Ascending aorta (tissue), 2 donors: ENCODE results near the gene CHAF1B. TPM values are rescaled to one million over a fixed set of nuclear protein-coding genes. Genes with fewer than 3 reads are reported as not detected.

ENCODE experiments used
- DNase-seq, 2 donors: peaks; one replicate each; pipeline ENCODE4 v3.0.0-alpha.2; 2019; ENCODE audit warnings: low spot score in 2 of 2
- H3K27ac ChIP-seq, 2 donors: fragments of 200-600 bp; sonication (generic); one replicate each; pipeline ENCODE4 v1.5.1; 2016 to 2017; ENCODE audit warnings: mild to moderate bottlenecking in 1 of 2
- H3K27me3 ChIP-seq: fragments of 200-600 bp; sonication (generic); one replicate; pipeline ENCODE4 v1.5.1; 2017
- H3K36me3 ChIP-seq, 2 donors: fragments of 200-600 bp; sonication (generic); one replicate each; pipeline ENCODE4 v1.5.1; 2016
- H3K4me1 ChIP-seq, 2 donors: fragments of 200-600 bp; sonication (generic); one replicate each; pipeline ENCODE4 v1.5.1; 2016 to 2017; ENCODE audit warnings: mild to moderate bottlenecking in 1 of 2
- H3K4me3 ChIP-seq, 2 donors: fragments of 200-600 bp; sonication (generic); one replicate each; pipeline ENCODE4 v1.5.1; 2016 to 2017; ENCODE audit warnings: mild to moderate bottlenecking in 1 of 2
- H3K9me3 ChIP-seq, 2 donors: fragments of 200-600 bp; sonication (generic); one replicate each; pipeline ENCODE4 v1.5.1; 2016
- CTCF ChIP-seq, 3 experiments: fragments of 200-600 bp in 2 of 3; fragments of 450-650 bp in 1 of 3; sonication (generic) in 2 of 3; IDR thresholded peaks; one replicate each; pipeline ENCODE4 v1.5.1; 2016 to 2019; ENCODE audit warnings: antibody characterized with exemption in 3 of 3, mild to moderate bottlenecking in 1 of 3, moderate library complexity in 1 of 3
- intact Hi-C: fragments of 100-400 bp; cut with DNase I; formaldehyde crosslinking; loops from one replicate; pipeline ENCODE4 v1.15.1; 2023
- total RNA-seq: library from RNA; depleted of rRNA; stranded (reverse); fragments of >200 nt; gene quantifications from one replicate; pipeline ENCODE4 v1.1.0, GENCODE V29; 2016

The CHAF1B gene
- total RNA-seq, 1 donor from 2014 or later = 0.43 TPM

DNA sequence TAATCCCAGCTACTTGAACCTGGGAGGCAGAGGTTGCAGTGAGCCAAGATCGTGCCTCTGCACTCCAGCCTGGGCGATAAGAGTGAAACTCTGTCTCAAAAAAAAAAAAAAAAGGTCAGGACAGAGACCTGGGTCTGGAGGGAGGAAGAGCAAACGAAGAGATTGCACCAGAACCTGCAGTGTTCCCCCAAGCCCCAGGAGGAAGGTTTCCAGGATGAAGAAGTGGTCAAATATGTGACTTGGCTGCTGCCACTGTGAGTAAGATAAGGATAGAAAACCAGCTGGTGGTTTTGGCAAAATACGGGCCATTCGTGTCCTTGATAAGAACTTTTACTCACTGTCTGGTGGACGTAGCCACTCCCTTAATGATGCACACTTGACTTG, 52.5 kb downstream of the CHAF1B start:
- TF ChIP-seq CTCF (IDR thresholded peaks at IDR 0.05) = no peak
- no peak overlapping the region for H3K27ac ChIP-seq

GRCh38 chr21:36441715-36442114, 56.5 kb downstream of the CHAF1B start:
- no peak overlapping the region for H3K27ac ChIP-seq
- H3K27me3 ChIP-seq = no peaks in the 10 kb centered on the region
- H3K4me1 ChIP-seq = no peaks in the 10 kb centered on the region
- H3K4me3 ChIP-seq = no peak overlapping the region
- intact Hi-C loops = no loop called here
- no peak for TF ChIP-seq CTCF (IDR thresholded peaks at IDR 0.05)
- no peaks in the 10 kb centered on the region for H3K36me3 ChIP-seq
- no peak for DNase-seq
- no peaks in the 10 kb centered on the region for H3K9me3 ChIP-seq

More for the DNA sequence above, 52.5 kb downstream of the CHAF1B start:
- no peaks in the 10 kb centered on the region for H3K4me1 ChIP-seq
- intact Hi-C loops = loop anchor here (10.0 kb wide), 1 partner anchor 113 kb away; the partner anchor contains the start of gene MORC3
- H3K27me3 ChIP-seq = no peaks in the 10 kb centered on the region
- no peaks in the 10 kb centered on the region for H3K36me3 ChIP-seq
- no peak overlapping the region for H3K4me3 ChIP-seq
- no peaks in the 10 kb centered on the region for H3K9me3 ChIP-seq
- no peak for DNase-seq

DNA sequence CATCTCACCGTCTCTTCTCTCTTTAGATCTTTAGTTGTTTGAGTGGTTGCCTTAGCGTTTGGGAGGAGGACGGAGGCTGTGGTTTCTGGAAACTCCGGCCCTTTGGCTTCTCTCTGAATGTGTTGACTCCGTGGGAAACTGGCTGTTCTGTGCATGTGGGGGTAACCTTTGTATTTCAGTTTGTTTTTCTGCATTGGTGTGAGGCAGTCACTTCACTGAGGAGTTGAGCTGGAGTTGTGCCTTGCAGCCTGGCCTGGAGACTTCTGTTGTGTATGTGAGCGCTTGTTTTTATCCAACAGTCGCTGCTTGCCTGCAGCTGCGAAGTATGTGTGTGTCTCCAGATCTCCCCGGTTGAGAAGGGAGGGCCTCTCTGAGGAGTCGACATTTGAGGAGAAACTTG, 61.1 kb downstream of the CHAF1B start:
- Histone ChIP-seq H3K27me3 (no peaks in the 10 kb centered on the region), H3K9me3 (no peaks in the 10 kb centered on the region), H3K36me3 (no peaks in the 10 kb centered on the region), H3K4me1 (no peaks in the 10 kb centered on the region), H3K4me3 (no peak overlapping the region), H3K27ac (no peak overlapping the region)
- TF ChIP-seq CTCF (IDR thresholded peaks at IDR 0.05) = no peak
- intact Hi-C loops = no loop called here
- DNase-seq = no peak

DNA sequence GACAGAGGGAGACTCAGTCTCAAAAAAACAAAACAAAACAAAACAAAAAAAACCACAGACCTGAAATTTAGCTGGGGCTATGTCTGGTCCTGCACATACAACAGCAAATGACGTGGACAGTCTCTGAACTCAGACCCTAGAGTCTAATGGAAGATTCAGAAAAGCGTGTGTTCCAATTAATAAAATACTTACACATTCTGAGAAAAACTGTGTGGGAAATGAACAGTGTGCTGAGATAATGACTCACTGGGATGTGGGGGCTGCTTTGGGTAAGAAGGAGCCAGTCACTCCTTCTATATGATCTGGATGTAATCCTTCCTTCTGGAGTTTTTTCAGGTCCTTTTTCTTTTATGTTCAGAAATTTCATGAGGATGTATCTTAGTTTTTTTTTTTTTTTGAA, 65.3 kb downstream of the CHAF1B start:
- intact Hi-C loops = no loop called here
- DNase-seq = no peak
- H3K36me3 ChIP-seq = no peaks in the 10 kb centered on the region
- no peaks in the 10 kb centered on the region for H3K27me3 ChIP-seq
- TF ChIP-seq CTCF (IDR thresholded peaks at IDR 0.05) = no peak
- no peak overlapping the region for H3K27ac ChIP-seq
- no peaks in the 10 kb centered on the region for H3K9me3 ChIP-seq
- H3K4me3 ChIP-seq = no peak overlapping the region
- peaks cover 0 to 5% of the 10 kb centered on the region in 2 donors for H3K4me1 ChIP-seq

DNA sequence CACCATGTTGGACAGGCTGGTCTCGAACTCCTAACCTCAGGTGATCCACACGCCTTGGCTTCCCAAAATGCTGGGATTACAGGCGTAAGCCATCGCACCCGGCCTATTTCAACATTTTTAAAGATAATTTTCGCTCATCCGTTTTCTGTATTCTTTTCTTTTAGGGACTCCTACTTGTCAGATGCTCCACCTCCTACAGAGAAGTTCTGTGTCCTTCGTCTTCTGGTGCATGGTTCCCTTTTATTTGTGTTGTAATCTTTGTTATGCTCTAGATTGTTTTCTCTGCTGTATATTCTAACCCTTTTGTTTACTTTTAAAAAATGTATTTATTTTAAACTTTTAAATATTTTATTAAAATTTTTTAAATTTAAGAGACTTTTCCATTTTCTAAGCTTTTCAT, 66.3 kb downstream of the CHAF1B start:
- TF ChIP-seq CTCF (IDR thresholded peaks at IDR 0.05) = no peak
- DNase-seq = no peak
- Histone ChIP-seq H3K4me3 (no peak overlapping the region), H3K9me3 (no peaks in the 10 kb centered on the region), H3K27me3 (no peaks in the 10 kb centered on the region), H3K36me3 (no peaks in the 10 kb centered on the region), H3K4me1 (peaks cover 0 to 5% of the 10 kb centered on the region in 2 donors), H3K27ac (no peak overlapping the region)
- intact Hi-C loops = no loop called here

GRCh38 chr21:36452281-36452825, 67.2 kb downstream of the CHAF1B start:
- TF ChIP-seq CTCF (IDR thresholded peaks at IDR 0.05) = no peak
- intact Hi-C loops = no loop called here

More at GRCh38 chr21:36452281-36452825, 67.2 kb downstream of the CHAF1B start:
- H3K27me3 ChIP-seq = no peaks in the 10 kb centered on the region
- H3K9me3 ChIP-seq = no peaks in the 10 kb centered on the region
- H3K36me3 ChIP-seq = no peaks in the 10 kb centered on the region
- no peak for DNase-seq
- peaks cover 0 to 5% of the 10 kb centered on the region in 2 donors for H3K4me1 ChIP-seq
- H3K4me3 ChIP-seq = no peak overlapping the region
- no peak overlapping the region for H3K27ac ChIP-seq
